ENCODE data around the gene NLRP1. TPM values are rescaled to one million over a fixed set of nuclear protein-coding genes. Genes with fewer than 3 reads are reported as not detected.
A peak's percentile ranks its signal among the peaks of the same experiment; 100 is the strongest.

The NLRP1 gene
- total and polyA plus RNA-seq, 9 of the 15 experiments (the other 6 are each of a cell fraction or from before 2014, with no cell fraction given), result 4.0 to 69.4 (median 27.7) TPM

DNA sequence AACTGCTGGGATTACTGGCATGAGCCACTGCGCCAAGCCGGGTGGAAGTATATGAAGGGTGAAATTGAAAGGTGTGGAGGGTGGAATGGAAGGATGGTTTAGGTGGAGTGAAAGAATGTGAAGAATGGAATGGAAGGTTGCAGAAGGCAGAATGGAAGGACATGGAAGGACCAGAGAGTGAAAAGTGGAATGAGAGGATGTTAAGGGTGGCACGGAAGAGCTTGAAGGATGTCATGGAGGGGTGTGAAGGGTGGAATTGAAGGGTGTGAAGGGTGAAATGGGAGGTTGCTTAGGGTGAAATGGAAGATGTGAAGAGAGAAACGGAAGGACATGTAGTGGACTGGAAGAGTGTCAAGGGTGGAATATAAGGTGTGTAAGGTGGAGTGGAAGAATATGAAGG, 81.8 kb downstream of the NLRP1 start:
- H3K9ac ChIP-seq (ENCODE audit: insufficient read depth in 1 of 2, low read depth in 2 of 2, low read length in 2 of 2), result no peak overlapping the region
- FAIRE-seq, result no peak
- in situ Hi-C loops (cut with MboI), result no loop called here
- TF ChIP-seq, protein P1, sequence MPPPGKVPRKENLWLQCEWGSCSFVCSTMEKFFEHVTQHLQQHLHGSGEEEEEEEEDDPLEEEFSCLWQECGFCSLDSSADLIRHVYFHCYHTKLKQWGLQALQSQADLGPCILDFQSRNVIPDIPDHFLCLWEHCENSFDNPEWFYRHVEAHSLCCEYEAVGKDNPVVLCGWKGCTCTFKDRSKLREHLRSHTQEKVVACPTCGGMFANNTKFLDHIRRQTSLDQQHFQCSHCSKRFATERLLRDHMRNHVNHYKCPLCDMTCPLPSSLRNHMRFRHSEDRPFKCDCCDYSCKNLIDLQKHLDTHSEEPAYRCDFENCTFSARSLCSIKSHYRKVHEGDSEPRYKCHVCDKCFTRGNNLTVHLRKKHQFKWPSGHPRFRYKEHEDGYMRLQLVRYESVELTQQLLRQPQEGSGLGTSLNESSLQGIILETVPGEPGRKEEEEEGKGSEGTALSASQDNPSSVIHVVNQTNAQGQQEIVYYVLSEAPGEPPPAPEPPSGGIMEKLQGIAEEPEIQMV (tag; conservative IDR thresholded peaks at IDR 0.05; ENCODE audit: low read depth), result no peak
- TF ChIP-seq CBX3 (IDR thresholded peaks at IDR 0.05; ENCODE audit: borderline replicate concordance in 1 of 2, low read length in 2 of 2), result no peak
- TF ChIP-seq, protein P2, sequence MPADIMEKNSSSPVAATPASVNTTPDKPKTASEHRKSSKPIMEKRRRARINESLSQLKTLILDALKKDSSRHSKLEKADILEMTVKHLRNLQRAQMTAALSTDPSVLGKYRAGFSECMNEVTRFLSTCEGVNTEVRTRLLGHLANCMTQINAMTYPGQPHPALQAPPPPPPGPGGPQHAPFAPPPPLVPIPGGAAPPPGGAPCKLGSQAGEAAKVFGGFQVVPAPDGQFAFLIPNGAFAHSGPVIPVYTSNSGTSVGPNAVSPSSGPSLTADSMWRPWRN (IDR thresholded peaks at IDR 0.05; ENCODE audit: low read depth), result no peak
- no peak for TF ChIP-seq ZNF140 (CRISPR knock-in tag; IDR thresholded peaks at IDR 0.05)
- TF ChIP-seq SIRT6 (IDR thresholded peaks at IDR 0.05; ENCODE audit: low read depth, low read length), result no peak
- 0 out of 2 replicates have a peak, but pooled peaks have one; percentile 39 for TF ChIP-seq SUPT5H (IDR thresholded peaks at IDR 0.05)
- no peak for TF ChIP-seq BCL6 (CRISPR knock-in tag; IDR thresholded peaks at IDR 0.05)
- no peak for TF ChIP-seq NFIC (IDR thresholded peaks at IDR 0.05)
- TF ChIP-seq, protein P3, sequence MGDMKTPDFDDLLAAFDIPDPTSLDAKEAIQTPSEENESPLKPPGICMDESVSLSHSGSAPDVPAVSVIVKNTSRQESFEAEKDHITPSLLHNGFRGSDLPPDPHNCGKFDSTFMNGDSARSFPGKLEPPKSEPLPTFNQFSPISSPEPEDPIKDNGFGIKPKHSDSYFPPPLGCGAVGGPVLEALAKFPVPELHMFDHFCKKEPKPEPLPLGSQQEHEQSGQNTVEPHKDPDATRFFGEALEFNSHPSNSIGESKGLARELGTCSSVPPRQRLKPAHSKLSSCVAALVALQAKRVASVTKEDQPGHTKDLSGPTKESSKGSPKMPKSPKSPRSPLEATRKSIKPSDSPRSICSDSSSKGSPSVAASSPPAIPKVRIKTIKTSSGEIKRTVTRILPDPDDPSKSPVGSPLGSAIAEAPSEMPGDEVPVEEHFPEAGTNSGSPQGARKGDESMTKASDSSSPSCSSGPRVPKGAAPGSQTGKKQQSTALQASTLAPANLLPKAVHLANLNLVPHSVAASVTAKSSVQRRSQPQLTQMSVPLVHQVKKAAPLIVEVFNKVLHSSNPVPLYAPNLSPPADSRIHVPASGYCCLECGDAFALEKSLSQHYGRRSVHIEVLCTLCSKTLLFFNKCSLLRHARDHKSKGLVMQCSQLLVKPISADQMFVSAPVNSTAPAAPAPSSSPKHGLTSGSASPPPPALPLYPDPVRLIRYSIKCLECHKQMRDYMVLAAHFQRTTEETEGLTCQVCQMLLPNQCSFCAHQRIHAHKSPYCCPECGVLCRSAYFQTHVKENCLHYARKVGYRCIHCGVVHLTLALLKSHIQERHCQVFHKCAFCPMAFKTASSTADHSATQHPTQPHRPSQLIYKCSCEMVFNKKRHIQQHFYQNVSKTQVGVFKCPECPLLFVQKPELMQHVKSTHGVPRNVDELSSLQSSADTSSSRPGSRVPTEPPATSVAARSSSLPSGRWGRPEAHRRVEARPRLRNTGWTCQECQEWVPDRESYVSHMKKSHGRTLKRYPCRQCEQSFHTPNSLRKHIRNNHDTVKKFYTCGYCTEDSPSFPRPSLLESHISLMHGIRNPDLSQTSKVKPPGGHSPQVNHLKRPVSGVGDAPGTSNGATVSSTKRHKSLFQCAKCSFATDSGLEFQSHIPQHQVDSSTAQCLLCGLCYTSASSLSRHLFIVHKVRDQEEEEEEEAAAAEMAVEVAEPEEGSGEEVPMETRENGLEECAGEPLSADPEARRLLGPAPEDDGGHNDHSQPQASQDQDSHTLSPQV (IDR thresholded peaks at IDR 0.05), result no peak
- TF ChIP-seq MYNN (IDR thresholded peaks at IDR 0.05), result no peak
- no peak for TF ChIP-seq MYNN (CRISPR knock-in tag; IDR thresholded peaks at IDR 0.05)
- TF ChIP-seq NCOR1 (IDR thresholded peaks at IDR 0.05), result no peak
- TF ChIP-seq, protein P4, sequence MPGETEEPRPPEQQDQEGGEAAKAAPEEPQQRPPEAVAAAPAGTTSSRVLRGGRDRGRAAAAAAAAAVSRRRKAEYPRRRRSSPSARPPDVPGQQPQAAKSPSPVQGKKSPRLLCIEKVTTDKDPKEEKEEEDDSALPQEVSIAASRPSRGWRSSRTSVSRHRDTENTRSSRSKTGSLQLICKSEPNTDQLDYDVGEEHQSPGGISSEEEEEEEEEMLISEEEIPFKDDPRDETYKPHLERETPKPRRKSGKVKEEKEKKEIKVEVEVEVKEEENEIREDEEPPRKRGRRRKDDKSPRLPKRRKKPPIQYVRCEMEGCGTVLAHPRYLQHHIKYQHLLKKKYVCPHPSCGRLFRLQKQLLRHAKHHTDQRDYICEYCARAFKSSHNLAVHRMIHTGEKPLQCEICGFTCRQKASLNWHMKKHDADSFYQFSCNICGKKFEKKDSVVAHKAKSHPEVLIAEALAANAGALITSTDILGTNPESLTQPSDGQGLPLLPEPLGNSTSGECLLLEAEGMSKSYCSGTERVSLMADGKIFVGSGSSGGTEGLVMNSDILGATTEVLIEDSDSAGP (CRISPR knock-in tag; IDR thresholded peaks at IDR 0.05), result no peak
- no peak for TF ChIP-seq ETV5 (CRISPR knock-in tag; IDR thresholded peaks at IDR 0.05; ENCODE audit: low read depth)
- TF ChIP-seq FIP1L1 (IDR thresholded peaks at IDR 0.05; ENCODE audit: low read depth, low read length, poor library complexity, severe bottlenecking), result no peak
- TF ChIP-seq TEAD1 (CRISPR knock-in tag; IDR thresholded peaks at IDR 0.05), result no peak
- 0 out of 2 replicates have a peak, but pooled peaks have one; percentile 22 for TF ChIP-seq POLR2A (conservative IDR thresholded peaks at IDR 0.05)
- no peak for TF ChIP-seq HIVEP1 (CRISPR knock-in tag; IDR thresholded peaks at IDR 0.05)

More for the DNA sequence above, 81.8 kb downstream of the NLRP1 start:
- Histone ChIP-seq H4K20me1 (replicated peaks; ENCODE audit: control insufficient read depth, insufficient read depth, low read length) (no peaks in the 10 kb centered on the region), H3K4me3 (no peak overlapping the region), H3K4me2 (ENCODE audit: insufficient read depth, low read length) (no peak overlapping the region), H2AFZ (ENCODE audit: low read depth, low read length) (no peak overlapping the region), H3K27ac (ENCODE audit: extremely low read depth, low read depth, low read length) (no peak overlapping the region), H3K79me2 (ENCODE audit: control insufficient read depth, insufficient read depth, low read length) (no peaks in the 10 kb centered on the region), H3K4me1 (replicated peaks in 1 of 2; ENCODE audit: control insufficient read depth in 2 of 2, insufficient read depth in 2 of 2, low read length in 2 of 2) (no peaks in the 10 kb centered on the region), H3K27me3 (ENCODE audit: control insufficient read depth in 2 of 2, insufficient read depth in 2 of 2, low read length in 2 of 2) (no peaks in the 10 kb centered on the region), H3K9me1 (ENCODE audit: control insufficient read depth, insufficient read depth, low read length) (no peaks in the 10 kb centered on the region), H3K36me3 (ENCODE audit: control insufficient read depth, insufficient read depth, low read length) (peaks cover 14% of the 10 kb centered on the region; the same call in 2 of the 3 replicates), H3K9me3 (replicated peaks; ENCODE audit: control insufficient read depth, insufficient read depth, low read depth, low read length) (no peaks in the 10 kb centered on the region)
- no peak for ATAC-seq
- POLR2A ChIA-PET, result interaction anchor here (1.2 kb wide), 1 partner anchor 12 kb away, joined by 3 read pairs; no protein-coding TSS in a partner anchor
- 83% methylated on average over 3 of the region's 4 CpGs for WGBS (ENCODE audit: insufficient coverage, low coverage, missing lambda C conversion rate)
- DNase-seq (ENCODE audit: extremely low read depth in 1 of 4, low spot score in 3 of 4), result no peak
- no TSS peak for BruUV-seq (replicated peaks)
- intact Hi-C loops (cut with micrococcal nuclease), result no loop called here
- CTCF ChIA-PET (ENCODE audit: low intra/inter-chr PET ratio), result no interaction called here

Data from K562 (cell line).